Stimulated activated CD8-positive, alpha-beta memory T cell treated with anti-CD3 and anti-CD28 coated beads, Interleukin-4, amount 100 ng/mL, for 48 hours (primary cell): ENCODE measurements around the gene CACNB4.
"Not testable (repeated sequence)": the region's sequence is repeated elsewhere in the genome, so short reads cannot be mapped to it uniquely, and the experiment has no call there.

Source experiments
- DNase-seq: peaks from one replicate; pipeline ENCODE4 v3.0.0-alpha.2; 2020

The CACNB4 gene

GRCh38 chr2:151805961-151806360 is 292.9 kb downstream of the CACNB4 start:
- DNase-seq = no peak

GRCh38 chr2:151805343-151805742 is 293.5 kb downstream of the CACNB4 start:
- no peak for DNase-seq

- no peak for DNase-seq
These were observed 295.0 kb downstream of the CACNB4 start for GRCh38 chr2:151803811-151804210.

GRCh38 chr2:151802315-151802714 is 296.5 kb downstream of the CACNB4 start:
- DNase-seq = no peak

GRCh38 chr2:151799886-151800292 is 299.0 kb downstream of the CACNB4 start:
- no peak for DNase-seq

- DNase-seq = no peak
These were observed 302.1 kb downstream of the CACNB4 start for GRCh38 chr2:151796774-151797173.

- DNase-seq = no peak
These were observed 303.1 kb downstream of the CACNB4 start for GRCh38 chr2:151795646-151796240.

- DNase-seq = not testable (repeated sequence)
These were observed 304.4 kb downstream of the CACNB4 start for GRCh38 chr2:151794422-151794821.

- DNase-seq = no peak
These were observed 305.7 kb downstream of the CACNB4 start for GRCh38 chr2:151793123-151793522.

- no peak for DNase-seq
These were observed 306.3 kb downstream of the CACNB4 start for GRCh38 chr2:151792589-151792988.

- no peak for DNase-seq
These were observed 307.3 kb downstream of the CACNB4 start for GRCh38 chr2:151791545-151791944.

- DNase-seq = no peak
These were observed 308.2 kb downstream of the CACNB4 start for GRCh38 chr2:151790689-151791088.

GRCh38 chr2:151789055-151789834 is 309.6 kb downstream of the CACNB4 start:
- no peak for DNase-seq

GRCh38 chr2:151786483-151786882 is 312.4 kb downstream of the CACNB4 start:
- no peak for DNase-seq

- DNase-seq = no peak
These were observed 312.8 kb downstream of the CACNB4 start for GRCh38 chr2:151786077-151786476.

- DNase-seq = no peak
These were observed 315.7 kb downstream of the CACNB4 start for GRCh38 chr2:151783133-151783520.
